GM12878 (cell line): ENCODE measurements around the gene PAK5. TPM values are rescaled to one million over a fixed set of nuclear protein-coding genes. Genes with fewer than 3 reads are reported as not detected.

ENCODE experiments used
- ATAC-seq: fragments of 200-7000 bp; cut with Tn5 transposase; 3 replicates; pipeline ENCODE4 v1.9.1; 2020; ENCODE audit warnings: mild to moderate bottlenecking, moderate library complexity
- BruUV-seq: library from RNA; stranded (reverse); fragments of 400-500 nt; replicated peaks from 2 replicates; lab custom pipeline; 2021; lab: Mats Ljungman, UMichigan
- CTCF ChIA-PET: fragments of 300-600 bp; sonication (Branson Sonifier 250); formaldehyde crosslinking; extraction: SDS; loops from one replicate; lab custom pipeline; 2021; ENCODE audit warnings: inconsistent platforms; lab: Yijun Ruan, JAX
- POLR2A ChIA-PET: fragments of 350-600 bp; formaldehyde crosslinking; extraction: SDS; loops from one replicate; lab custom pipeline; 2021; ENCODE audit warnings: inconsistent platforms; lab: Charles Lee
- RAD21 ChIA-PET: fragments of 300-600 bp; sonication (Branson Sonifier 250); formaldehyde crosslinking; loops from one replicate; lab custom pipeline; 2023; ENCODE audit warnings: antibody characterized with exemption; ENCODE audit not compliant: unreplicated experiment; lab: Charles Lee
- SMC1A ChIA-PET: fragments of 300-600 bp; sonication (Branson Sonifier 250); formaldehyde crosslinking; loops from one replicate; lab custom pipeline; 2023; ENCODE audit not compliant: unreplicated experiment, uncharacterized antibody; lab: Charles Lee
- DNase-seq: peaks from one replicate; pipeline ENCODE4 v3.0.0-alpha.2; 2011; ENCODE audit warnings: low read depth, low spot score
- FAIRE-seq: peaks from 3 replicates; lab custom pipeline; 2011; peaks lifted over from hg19 to GRCh38; lab: Jason Lieb, UNC
- H2AFZ ChIP-seq: 2 replicates; pipeline ENCODE4 v1.6.0; 2011; ENCODE audit warnings: low read depth, low read length, control low read depth; ENCODE audit not compliant: control insufficient read depth
- H3K27ac ChIP-seq: 2 replicates; pipeline ENCODE4 v1.5.1; 2011; ENCODE audit warnings: control low read depth; ENCODE audit not compliant: control insufficient read depth, insufficient read depth
- H3K27me3 ChIP-seq, 2 experiments: replicated peaks in 1 of 2; 2 replicates each; pipeline versions ENCODE4 v1.6.0 to v1.6.1; 2011; ENCODE audit warnings: low read length in 1 of 2; ENCODE audit not compliant: control insufficient read depth in 2 of 2, insufficient read depth in 2 of 2
- H3K36me3 ChIP-seq, 2 experiments: 2 replicates each; pipeline ENCODE4 v1.5.1; 2011; ENCODE audit warnings: low read length in 1 of 2; ENCODE audit not compliant: control insufficient read depth in 2 of 2, insufficient read depth in 2 of 2
- H3K4me1 ChIP-seq: 2 replicates; pipeline ENCODE4 v1.6.1; 2011; ENCODE audit warnings: mild to moderate bottlenecking, low read length, moderate library complexity, mixed read lengths; ENCODE audit not compliant: control insufficient read depth, insufficient read depth
- H3K4me2 ChIP-seq: 2 replicates; pipeline ENCODE4 v1.6.0; 2011; ENCODE audit warnings: control low read depth; ENCODE audit not compliant: control insufficient read depth, insufficient read depth
- H3K4me3 ChIP-seq: fragments of 200-600 bp; sonication (generic); 2 replicates; pipeline ENCODE4 v1.5.1; 2016
- H3K79me2 ChIP-seq: 2 replicates; pipeline ENCODE4 v1.6.0; 2011; ENCODE audit warnings: low read length; ENCODE audit not compliant: control insufficient read depth, insufficient read depth
- H3K9ac ChIP-seq: 2 replicates; pipeline ENCODE4 v1.8.0; 2011; ENCODE audit warnings: low read length, control low read depth, mixed read lengths; ENCODE audit not compliant: control insufficient read depth, insufficient read depth
- H3K9me3 ChIP-seq: replicated peaks from 3 replicates; pipeline ENCODE4 v1.5.1; 2011; ENCODE audit warnings: mild to moderate bottlenecking, low read length; ENCODE audit not compliant: control insufficient read depth, insufficient read depth
- H4K20me1 ChIP-seq: 2 replicates; pipeline ENCODE4 v1.6.0; 2011; ENCODE audit not compliant: control insufficient read depth, insufficient read depth
- ASH2L ChIP-seq: fragments of 300-600, 200-600 bp; sonication (generic); IDR thresholded peaks from 2 replicates; pipeline ENCODE4 v1.6.1; 2017; ENCODE audit warnings: low read depth, mild to moderate bottlenecking, borderline replicate concordance
- CBFB ChIP-seq: IDR thresholded peaks from 2 replicates; pipeline ENCODE4 v1.6.1; 2016; ENCODE audit warnings: antibody characterized with exemption, low read depth
- FOS ChIP-seq: IDR thresholded peaks from 3 replicates; pipeline ENCODE4 v1.6.1; 2011; ENCODE audit warnings: borderline replicate concordance; ENCODE audit not compliant: insufficient read length; ENCODE audit errors: extremely low read depth
- HDAC6 ChIP-seq: fragments of 200-600 bp; sonication (generic); IDR thresholded peaks from one replicate; pipeline ENCODE4 v1.8.0; 2017; ENCODE audit warnings: antibody characterized with exemption; ENCODE audit not compliant: unreplicated experiment
- MEF2A ChIP-seq: IDR thresholded peaks from 2 replicates; pipeline ENCODE4 v1.6.1; 2011; ENCODE audit warnings: low read depth, mild to moderate bottlenecking, low read length, moderate library complexity; ENCODE audit not compliant: insufficient read depth
- MEF2B ChIP-seq: fragments of 450-650 bp; IDR thresholded peaks from 2 replicates; pipeline ENCODE4 v1.6.1; 2018; ENCODE audit warnings: mild to moderate bottlenecking, moderate library complexity; ENCODE audit not compliant: partially characterized antibody, poor library complexity, severe bottlenecking
- MXI1 ChIP-seq: fragments of 150-350 bp; IDR thresholded peaks from 2 replicates; pipeline ENCODE4 v1.6.1; 2011; ENCODE audit warnings: low read depth, mild to moderate bottlenecking, inconsistent platforms, low read length, improper control_type of control experiment
- NBN ChIP-seq: fragments of 450-650 bp; IDR thresholded peaks from 2 replicates; pipeline ENCODE4 v1.6.1; 2016
- NFXL1 ChIP-seq: fragments of 450-650 bp; IDR thresholded peaks from 2 replicates; pipeline ENCODE4 v1.6.1; 2017; ENCODE audit warnings: antibody characterized with exemption, mild to moderate bottlenecking, borderline replicate concordance
- NFYB ChIP-seq: IDR thresholded peaks from 2 replicates; pipeline ENCODE4 v1.6.1; 2011; ENCODE audit warnings: low read depth, mild to moderate bottlenecking, low read length, improper control_type of control experiment, moderate library complexity; ENCODE audit not compliant: insufficient read depth
- NR2C1 ChIP-seq: fragments of 450-650 bp; IDR thresholded peaks from 2 replicates; pipeline ENCODE4 v1.6.1; 2017; ENCODE audit warnings: antibody characterized with exemption, mild to moderate bottlenecking, moderate library complexity
- POLR2A ChIP-seq: IDR thresholded peaks from 2 replicates; pipeline ENCODE4 v1.6.1; 2011; ENCODE audit warnings: low read depth, mild to moderate bottlenecking, low read length
- PRDM15 ChIP-seq: fragments of 450-650 bp; formaldehyde crosslinking; IDR thresholded peaks from 2 replicates; pipeline ENCODE4 v1.4.0; 2020; ENCODE audit warnings: mild to moderate bottlenecking, moderate library complexity
- RBBP5 ChIP-seq: fragments of 200-600 bp; sonication (generic); conservative IDR thresholded peaks from 2 replicates; pipeline ENCODE4 v1.6.1; 2016
- RELA ChIP-seq: fragments of 450-650 bp; IDR thresholded peaks from 2 replicates; pipeline ENCODE4 v1.8.0; 2014; ENCODE audit warnings: borderline replicate concordance; ENCODE audit not compliant: partially characterized antibody
- SIN3A ChIP-seq: IDR thresholded peaks from 2 replicates; pipeline ENCODE4 v1.6.1; 2012; ENCODE audit warnings: low read depth, low read length, improper control_type of control experiment
- SIX5 ChIP-seq: IDR thresholded peaks from 2 replicates; pipeline ENCODE4 v1.6.1; 2011; ENCODE audit warnings: mild to moderate bottlenecking, low read depth, low read length, moderate library complexity; ENCODE audit not compliant: severe bottlenecking
- SUPT20H ChIP-seq: IDR thresholded peaks from 2 replicates; pipeline ENCODE4 v1.6.1; 2011; ENCODE audit warnings: low read depth, mild to moderate bottlenecking, low read length, moderate library complexity, borderline replicate concordance; ENCODE audit not compliant: control insufficient read depth
- TCF7 ChIP-seq: IDR thresholded peaks from 2 replicates; pipeline ENCODE4 v1.6.1; 2014; ENCODE audit warnings: antibody characterized with exemption, borderline replicate concordance
- YY1 ChIP-seq: IDR thresholded peaks from 2 replicates; pipeline ENCODE4 v1.6.1; 2011; ENCODE audit warnings: low read depth, mild to moderate bottlenecking, low read length
- WGBS: methylation state at CpG from one replicate; pipeline ENCODE4 v1.1.6; 2016; ENCODE audit warnings: low lambda C conversion rate; ENCODE audit not compliant: insufficient replicate concordance, insufficient coverage; ENCODE audit errors: missing lambda C conversion rate; 5-methylcytosine and 5-hydroxymethylcytosine counted together
- in situ Hi-C: fragments of 300-500 bp; cut with MboI; formaldehyde crosslinking; loops from 9 replicates; pipeline ENCODE4 v1.14.3; 2018; ENCODE audit warnings: mixed read lengths
- intact Hi-C: fragments of 100-400 bp; cut with micrococcal nuclease; formaldehyde crosslinking; loops from one replicate; pipeline ENCODE4 v1.14.2; 2022; ENCODE audit not compliant: unreplicated experiment
- polyA plus RNA-seq, 11 experiments: library from polyadenylated mRNA; depleted of rRNA in 4 of 11; unstranded in 6 of 11; stranded (reverse) in 5 of 11; fragments of >200 nt; fragmentation: Nextera tagmentation in 4 of 11; fragmentation: Illumina TruSeq in 1 of 11; extraction: Ambion mirVana in 4 of 11; extraction: Trizol in 1 of 11; gene quantifications; 1 replicate in 1 of 11; 2 replicates in 10 of 11; pipeline versions ENCODE4 v1.2.1 to v1.2.3, GENCODE V29; 2011 to 2016; ENCODE audit warnings: inconsistent platforms in 2 of 11, missing spikeins in 2 of 11, low read depth in 1 of 11
- total RNA-seq, 4 experiments: library from RNA; depleted of rRNA in 3 of 4; stranded (reverse); fragments of >200 nt in 3 of 4; fragmentation: Illumina TruSeq in 1 of 4; extraction: Trizol in 1 of 4; gene quantifications; 2 replicates each; pipeline versions ENCODE4 v1.2.1 to v1.2.3, GENCODE V29; 2013 to 2021

The PAK5 gene
- total and polyA plus RNA-seq, 10 of the 15 experiments (the other 5 are each of a cell fraction or from before 2014, with no cell fraction given) = not detected

- no peak for TF ChIP-seq MEF2A
- TF ChIP-seq RELA = no peak
- TF ChIP-seq ASH2L = no peak
- no peak for TF ChIP-seq SUPT20H
- no peak for TF ChIP-seq NFYB
- TF ChIP-seq YY1 = no peak
- TF ChIP-seq HDAC6 = no peak
- TF ChIP-seq NFXL1 = no peak
Measured at GRCh38 chr20:9496155-9496554, 342.7 kb downstream of the PAK5 start (continued).

GRCh38 chr20:9495701-9496100 is 343.2 kb downstream of the PAK5 start:
- ChIA-PET CTCF (no interaction called here), POLR2A (no interaction called here), RAD21 (no interaction called here), SMC1A (no interaction called here)
- H3K4me2 ChIP-seq = no peak overlapping the region
- intact Hi-C loops (no loop called here), in situ Hi-C loops (no loop called here)
- WGBS = 0% methylated on average over 2 of the region's 2 CpGs
- H3K9ac ChIP-seq = no peak overlapping the region
- H3K4me3 ChIP-seq = no peak overlapping the region
- peaks cover 4% of the 10 kb centered on the region; the same call in 1 of the 2 replicates for H3K4me1 ChIP-seq
- DNase-seq = no peak
- no TSS peak for BruUV-seq
- H2AFZ ChIP-seq = no peak overlapping the region
- no peak overlapping the region for H3K27ac ChIP-seq
- H3K79me2 ChIP-seq = no peaks in the 10 kb centered on the region
- H3K9me3 ChIP-seq = no peaks in the 10 kb centered on the region; the same call in 2 of the 3 replicates
- no peak for ATAC-seq
- no peaks in the 10 kb centered on the region for H4K20me1 ChIP-seq
- H3K36me3 ChIP-seq = no peaks in the 10 kb centered on the region
- FAIRE-seq = no peak
- no peaks in the 10 kb centered on the region; a peak in 1 of 4 replicates for H3K27me3 ChIP-seq
- no peak for TF ChIP-seq MEF2B
- no peak for TF ChIP-seq RBBP5
- TF ChIP-seq SUPT20H = no peak
- TF ChIP-seq FOS = no peak
- TF ChIP-seq NBN = no peak
- TF ChIP-seq PRDM15 (CRISPR knock-in tag) = no peak
- no peak for TF ChIP-seq SIN3A
- no peak for TF ChIP-seq POLR2A
- TF ChIP-seq NR2C1 = no peak
- no peak for TF ChIP-seq MXI1
- no peak for TF ChIP-seq TCF7
- no peak for TF ChIP-seq CBFB
- TF ChIP-seq SIX5 = no peak
